Right kidney (tissue), 1 donor: ENCODE measurements around the gene AKR1D1.
"Not testable (repeated sequence)": the region's sequence is repeated elsewhere in the genome, so short reads cannot be mapped to it uniquely, and the experiment has no call there.

Source experiments
- DNase-seq: peaks from one replicate; pipeline ENCODE4 v3.0.0-alpha.2; 2016

The AKR1D1 gene

DNA sequence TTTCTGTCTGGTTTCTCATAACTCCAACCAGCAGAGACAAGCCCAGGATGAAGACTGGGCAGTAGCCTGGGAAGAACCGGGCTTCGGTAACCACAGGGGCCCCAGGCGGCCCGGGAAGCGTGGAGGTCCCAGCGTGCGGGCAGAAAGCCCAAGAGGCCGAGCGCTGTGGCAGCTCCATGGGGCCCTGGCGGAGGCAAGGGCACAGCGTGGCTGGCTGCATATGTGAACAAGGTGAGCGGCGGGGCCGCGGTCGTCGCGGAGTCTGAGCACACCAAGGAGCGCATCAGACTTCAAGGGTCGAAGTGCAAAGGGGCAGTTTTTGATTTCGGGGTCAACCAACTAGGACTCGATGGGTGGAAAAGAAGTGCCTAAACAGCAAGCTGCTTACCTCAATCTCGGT, 45.9 kb downstream of the AKR1D1 start:
- DNase-seq, result no peak

GRCh38 chr7:138125119-138125518, 48.9 kb downstream of the AKR1D1 start:
- no peak for DNase-seq

GRCh38 chr7:138125598-138126111, 49.4 kb downstream of the AKR1D1 start:
- DNase-seq, result no peak

DNA sequence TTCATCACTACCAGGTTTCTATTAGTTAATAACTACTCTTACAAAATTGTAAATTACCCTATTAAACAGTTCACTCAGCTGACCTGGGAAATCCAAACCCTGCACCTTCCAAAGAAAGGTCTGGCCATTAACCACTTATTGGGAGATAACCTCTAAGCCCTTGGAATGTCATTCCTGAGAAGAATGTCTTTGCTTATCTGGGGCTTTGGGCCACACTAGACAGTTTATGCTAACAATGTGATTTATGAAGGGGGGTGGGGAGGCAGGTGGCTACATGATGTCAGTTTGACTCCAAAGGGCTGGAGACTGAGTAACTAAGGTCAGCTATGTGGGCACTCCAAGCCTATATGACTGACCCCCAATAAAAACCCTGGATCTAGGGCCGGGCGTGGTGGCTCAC, 50.7 kb downstream of the AKR1D1 start:
- no peak for DNase-seq

DNA sequence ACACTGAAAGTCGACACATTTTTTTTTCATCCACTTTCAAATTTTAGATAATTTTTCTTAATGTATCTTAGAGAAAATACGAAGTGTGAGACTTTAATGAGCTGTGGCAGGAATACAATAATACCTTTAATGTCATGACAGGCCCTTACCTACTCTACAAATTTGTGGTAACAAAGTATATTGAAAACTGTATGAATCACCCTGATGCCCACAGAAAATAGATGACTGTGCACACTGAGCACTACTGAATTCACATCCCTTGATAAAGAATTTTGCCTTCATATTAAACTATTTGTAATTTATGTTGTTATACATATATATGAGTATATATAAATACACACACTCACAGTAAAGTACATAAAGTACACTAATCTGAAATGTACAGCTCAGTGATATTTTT, 51.7 kb downstream of the AKR1D1 start:
- DNase-seq, result no peak

DNA sequence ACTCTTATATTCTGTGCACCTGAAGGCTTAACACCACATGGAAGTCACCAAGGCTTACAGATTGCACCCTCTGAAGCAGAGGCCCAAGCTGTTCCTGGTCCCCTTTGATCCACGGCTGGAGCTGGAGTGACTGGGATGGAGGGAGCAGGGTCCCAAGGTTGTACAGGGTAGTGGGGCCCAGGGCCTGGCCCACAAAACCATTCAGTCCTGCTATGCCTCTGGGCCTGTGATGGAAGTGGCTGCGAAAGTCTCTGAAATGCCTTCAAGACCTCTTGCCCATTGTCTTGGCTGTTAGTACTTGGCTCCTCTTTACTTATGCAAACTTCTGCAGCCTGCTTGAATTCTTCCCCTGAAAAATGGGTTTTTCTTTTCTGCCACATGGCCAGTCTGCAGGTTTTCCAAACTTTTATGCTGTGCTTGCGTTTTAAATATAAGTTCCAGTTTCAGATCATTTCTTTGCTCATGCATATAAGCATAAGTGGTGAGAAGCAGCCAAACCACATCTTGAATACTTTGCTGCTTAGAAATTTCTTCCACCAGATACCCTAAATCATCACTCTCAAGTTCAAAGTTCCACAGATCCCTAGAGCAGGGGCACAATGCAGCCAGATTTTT, 53.4 kb downstream of the AKR1D1 start:
- no peak for DNase-seq

- no peak for DNase-seq
These were observed 61.3 kb downstream of the AKR1D1 start for GRCh38 chr7:138137423-138138171.

GRCh38 chr7:138138244-138138643, 62.0 kb downstream of the AKR1D1 start:
- no peak for DNase-seq

DNA sequence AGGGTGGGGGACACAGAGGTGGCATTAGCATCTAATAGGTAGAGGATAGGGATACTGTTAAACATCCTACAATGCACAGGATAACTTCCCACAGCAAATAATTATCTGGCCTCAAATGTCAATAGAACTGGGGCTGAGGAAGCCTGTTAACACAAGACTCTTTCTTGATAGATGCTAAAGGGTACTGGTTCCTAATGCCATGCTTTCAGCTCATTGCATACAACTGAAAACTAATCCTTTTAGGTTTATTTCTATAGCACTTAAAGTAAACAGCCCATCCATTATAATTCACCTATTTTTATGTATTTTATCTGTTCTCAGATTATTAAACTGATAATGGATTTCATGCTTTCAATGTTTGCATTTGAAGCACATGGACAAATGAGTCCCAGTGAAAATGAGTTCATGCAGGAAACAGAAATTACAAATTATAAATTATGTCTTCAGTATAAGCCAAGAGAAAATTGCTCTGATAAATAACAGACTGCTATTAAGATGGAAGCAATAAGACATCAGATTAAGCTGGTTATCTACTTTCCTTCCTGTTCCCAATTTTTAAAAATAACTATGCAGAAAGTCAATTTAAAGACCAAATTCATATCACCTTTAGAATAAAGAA, 66.4 kb downstream of the AKR1D1 start:
- no peak for DNase-seq

DNA sequence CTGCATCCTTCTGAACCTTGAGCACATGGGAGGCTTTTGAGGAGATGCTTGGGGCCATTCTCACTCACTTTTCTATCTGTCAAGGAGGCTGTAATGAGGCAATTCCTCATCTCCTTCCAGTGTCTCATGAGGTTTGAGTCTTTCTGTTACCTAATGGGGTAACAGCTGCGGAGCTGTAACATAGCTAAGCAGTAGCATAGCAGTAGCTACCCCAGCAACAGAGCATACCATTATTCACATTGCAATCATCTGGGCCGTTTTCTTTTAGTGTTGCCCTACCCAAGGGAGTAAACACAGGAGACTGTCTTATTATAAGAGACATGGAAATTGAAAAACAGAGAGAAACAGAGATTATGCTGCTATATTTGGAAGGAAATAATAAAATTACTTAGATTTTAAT, 68.7 kb downstream of the AKR1D1 start:
- no peak for DNase-seq

DNA sequence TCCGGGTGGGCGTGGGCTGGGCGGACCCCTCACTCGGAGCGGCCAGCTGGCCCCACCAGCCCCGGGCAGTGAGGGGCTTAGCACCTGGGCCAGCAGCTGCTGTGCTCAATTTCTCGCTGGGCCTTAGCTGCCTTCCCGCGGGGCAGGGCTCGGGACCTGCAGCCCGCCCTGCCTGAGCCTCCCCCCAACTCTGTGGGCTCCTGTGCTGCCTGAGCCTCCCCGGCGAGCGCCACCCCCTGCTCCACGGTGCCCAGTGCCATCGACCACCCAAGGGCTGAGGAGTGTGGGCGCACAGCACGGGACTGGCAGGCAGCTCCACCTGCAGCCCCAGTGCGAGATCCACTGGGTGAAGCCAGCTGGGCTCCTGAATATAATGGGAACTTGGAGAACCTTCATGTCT, 70.0 kb downstream of the AKR1D1 start:
- DNase-seq, result not testable (repeated sequence)

DNA sequence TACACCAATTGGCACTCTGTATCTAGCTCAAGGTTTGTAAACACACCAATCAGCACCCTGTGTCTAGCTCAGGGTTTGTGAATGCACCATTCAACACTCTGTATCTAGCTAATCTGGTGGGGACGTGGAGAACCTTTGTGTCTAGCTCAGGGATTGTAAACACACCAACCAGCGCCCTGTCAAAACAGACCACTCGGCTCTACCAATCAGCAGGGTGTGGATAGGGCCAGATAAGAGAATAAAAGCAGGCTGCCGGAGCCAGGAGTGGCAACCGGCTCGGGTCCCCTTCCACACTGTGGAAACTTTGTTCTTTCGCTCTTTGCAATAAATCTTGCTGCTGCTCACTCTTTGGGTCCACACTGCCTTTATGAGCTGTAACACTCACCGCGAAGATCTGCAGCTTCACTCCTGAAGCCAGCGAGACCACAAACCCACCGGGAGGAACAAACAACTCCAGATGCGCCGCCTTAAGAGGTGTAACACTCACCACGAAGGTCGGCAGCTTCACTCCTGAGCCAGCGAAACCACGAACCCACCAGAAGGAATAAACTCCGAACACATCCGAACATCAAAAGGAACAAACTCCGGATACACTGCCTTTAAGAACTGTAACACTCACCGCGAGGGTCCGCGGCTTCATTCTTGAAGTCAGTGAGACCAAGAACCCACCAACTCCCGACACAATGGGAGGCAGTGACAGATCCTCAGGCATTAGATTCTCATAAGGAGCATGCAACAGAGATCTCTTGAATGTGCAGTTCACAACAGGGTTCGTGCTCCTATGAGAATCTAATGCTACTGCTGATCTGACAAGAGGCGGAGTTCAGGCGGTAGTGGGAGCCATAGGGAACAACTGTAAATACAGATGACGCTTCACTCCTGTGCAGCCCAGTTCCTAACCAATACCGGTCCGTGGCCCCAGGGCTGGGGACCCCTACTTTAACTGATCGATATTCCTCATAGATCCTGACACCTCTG, 70.8 kb downstream of the AKR1D1 start:
- DNase-seq, result not testable (repeated sequence)

- no peak for DNase-seq
These were observed 75.7 kb downstream of the AKR1D1 start for GRCh38 chr7:138151731-138152577.

- no peak for DNase-seq
These were observed 78.4 kb downstream of the AKR1D1 start for GRCh38 chr7:138154661-138155060.

- no peak for DNase-seq
These were observed 81.4 kb downstream of the AKR1D1 start for GRCh38 chr7:138157702-138158101.

DNA sequence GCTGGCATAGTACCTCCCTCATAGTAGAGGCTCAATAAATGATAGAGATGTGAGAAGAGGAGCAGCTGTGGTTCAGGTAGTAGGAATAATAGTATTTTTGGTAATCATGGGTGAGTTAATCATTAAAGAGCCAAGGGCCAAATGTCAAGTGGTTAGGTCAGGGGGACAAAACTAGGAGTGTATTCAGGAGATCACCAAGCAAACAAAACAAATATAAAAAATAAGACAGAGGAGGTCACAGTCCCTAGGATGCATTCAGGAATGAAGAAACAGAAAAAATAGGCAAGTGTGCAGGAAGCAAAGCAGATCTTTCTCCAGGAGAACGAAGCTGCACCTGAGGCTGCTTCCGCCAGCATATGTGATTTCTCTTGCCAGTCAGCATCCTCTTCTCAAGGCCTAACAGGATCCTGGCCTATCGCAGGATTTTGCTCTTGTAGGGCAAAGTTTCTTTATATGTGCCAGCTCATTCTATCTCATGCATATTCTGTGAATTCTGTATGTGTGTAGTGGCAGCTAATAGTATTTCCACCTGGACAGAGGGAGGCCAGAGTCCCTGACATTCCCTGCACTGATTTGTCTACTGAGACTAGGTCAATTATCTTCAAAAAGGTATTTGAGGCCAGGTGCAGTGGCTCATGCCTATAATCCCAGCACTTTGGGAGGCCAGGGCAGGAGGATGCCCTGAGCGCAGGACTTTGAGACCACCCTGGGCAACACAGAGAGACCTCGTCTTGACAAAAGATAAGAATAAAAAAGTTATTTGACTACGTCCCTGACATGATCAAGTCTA, 82.7 kb downstream of the AKR1D1 start:
- no peak for DNase-seq

- peak; percentile 60 for DNase-seq
These were observed 85.4 kb downstream of the AKR1D1 start for GRCh38 chr7:138161600-138162081.

DNA sequence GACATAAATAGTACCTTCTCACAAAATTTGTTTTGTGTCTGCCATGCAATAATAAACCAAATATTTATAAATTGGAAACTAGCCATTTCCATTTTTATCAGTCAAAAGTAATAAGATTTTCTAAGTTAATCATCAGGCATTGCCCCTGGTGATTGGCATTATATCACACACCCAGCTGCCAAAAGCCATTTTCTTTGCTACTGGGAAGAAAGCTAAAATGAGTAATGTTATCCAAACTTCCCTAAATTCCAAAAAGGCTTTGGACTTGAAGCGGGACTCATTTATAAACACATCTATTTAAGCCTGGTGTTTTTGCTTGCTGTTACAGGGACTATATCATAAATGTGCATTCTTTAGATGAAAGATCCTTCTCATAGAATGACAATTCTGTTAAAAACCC, 86.0 kb downstream of the AKR1D1 start:
- no peak for DNase-seq

GRCh38 chr7:138163800-138164199, 87.5 kb downstream of the AKR1D1 start:
- DNase-seq, result no peak

DNA sequence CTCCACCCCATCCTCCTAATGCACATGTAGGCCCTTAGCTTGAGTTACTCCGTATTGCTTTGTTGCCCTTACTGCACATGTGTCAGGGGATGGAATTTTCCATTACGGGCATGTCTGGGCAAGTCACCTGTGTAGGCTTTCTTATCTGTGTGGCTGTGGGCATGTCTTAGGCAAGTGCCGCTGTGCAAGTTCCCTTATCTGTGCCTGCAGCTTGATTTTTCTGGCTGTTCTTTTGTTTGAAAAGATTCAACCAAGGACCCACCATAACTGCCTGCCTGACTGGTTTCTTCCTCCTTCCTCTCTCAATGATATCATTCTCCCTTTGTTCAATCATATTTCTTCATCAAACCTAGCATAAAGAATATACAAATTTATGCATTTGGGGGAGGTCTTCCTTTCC, 88.5 kb downstream of the AKR1D1 start:
- no peak for DNase-seq
